Dermis lymphatic vessel endothelial cell (primary cell): Measurements from ENCODE around the gene RPS15A. TPM values are rescaled to one million over a fixed set of nuclear protein-coding genes. Genes with fewer than 3 reads are reported as not detected.

Source experiments
- total RNA-seq: library from RNA; depleted of rRNA; stranded (reverse); fragments of >200 nt; gene quantifications from 2 replicates; pipeline ENCODE4 v1.2.1, GENCODE V29; 2014

RPS15A gene
- total RNA-seq, result 2,183 and 2,490 TPM in 2 replicates

DNA sequence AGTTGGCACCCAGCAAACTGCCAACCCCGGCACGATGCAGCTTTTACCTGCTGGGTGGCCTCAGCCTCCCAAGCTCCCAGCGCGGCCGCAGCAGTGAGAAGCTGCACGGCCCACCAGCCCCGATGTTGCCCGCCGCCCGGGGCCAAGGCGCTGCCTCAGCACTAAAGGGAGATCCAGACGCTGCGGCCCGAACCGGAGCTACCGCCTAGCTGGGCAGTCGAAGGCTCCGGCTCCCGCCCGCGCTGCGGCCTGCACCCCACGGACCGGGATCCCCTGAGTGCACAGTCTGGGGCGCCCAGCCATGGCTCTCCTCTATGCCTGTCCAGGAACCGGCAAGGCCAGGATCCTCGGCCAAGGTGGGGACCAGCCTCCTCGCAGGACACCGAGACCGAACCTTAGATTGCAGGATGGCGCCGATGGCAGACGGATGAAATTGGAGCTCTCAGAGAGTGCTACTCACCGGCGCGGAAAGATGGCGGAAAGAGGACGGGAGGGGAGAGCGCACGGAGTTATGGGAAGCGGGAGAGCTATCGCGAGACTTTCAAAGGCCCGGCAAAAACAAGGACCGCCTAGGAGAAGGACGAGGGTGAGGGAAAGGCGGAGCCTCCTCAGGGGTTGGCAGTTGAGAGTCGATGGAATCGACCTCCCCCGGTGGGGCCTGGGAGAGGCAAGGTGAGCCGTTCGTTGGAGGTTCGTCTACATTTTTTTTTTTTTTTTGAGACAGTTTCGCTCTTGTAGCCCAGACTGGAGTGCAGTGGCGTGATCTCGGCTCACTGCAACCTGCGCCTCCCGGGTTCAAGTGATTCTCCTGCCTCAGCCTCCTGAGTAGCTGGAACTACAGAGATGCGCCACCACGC is at the start of gene RPS15A:
Gene RPS15A (minus strand): TSS at position 485 of the 857 bp plus-strand sequence. CDS start 1,221 bp downstream, outside the sequence.

DNA sequence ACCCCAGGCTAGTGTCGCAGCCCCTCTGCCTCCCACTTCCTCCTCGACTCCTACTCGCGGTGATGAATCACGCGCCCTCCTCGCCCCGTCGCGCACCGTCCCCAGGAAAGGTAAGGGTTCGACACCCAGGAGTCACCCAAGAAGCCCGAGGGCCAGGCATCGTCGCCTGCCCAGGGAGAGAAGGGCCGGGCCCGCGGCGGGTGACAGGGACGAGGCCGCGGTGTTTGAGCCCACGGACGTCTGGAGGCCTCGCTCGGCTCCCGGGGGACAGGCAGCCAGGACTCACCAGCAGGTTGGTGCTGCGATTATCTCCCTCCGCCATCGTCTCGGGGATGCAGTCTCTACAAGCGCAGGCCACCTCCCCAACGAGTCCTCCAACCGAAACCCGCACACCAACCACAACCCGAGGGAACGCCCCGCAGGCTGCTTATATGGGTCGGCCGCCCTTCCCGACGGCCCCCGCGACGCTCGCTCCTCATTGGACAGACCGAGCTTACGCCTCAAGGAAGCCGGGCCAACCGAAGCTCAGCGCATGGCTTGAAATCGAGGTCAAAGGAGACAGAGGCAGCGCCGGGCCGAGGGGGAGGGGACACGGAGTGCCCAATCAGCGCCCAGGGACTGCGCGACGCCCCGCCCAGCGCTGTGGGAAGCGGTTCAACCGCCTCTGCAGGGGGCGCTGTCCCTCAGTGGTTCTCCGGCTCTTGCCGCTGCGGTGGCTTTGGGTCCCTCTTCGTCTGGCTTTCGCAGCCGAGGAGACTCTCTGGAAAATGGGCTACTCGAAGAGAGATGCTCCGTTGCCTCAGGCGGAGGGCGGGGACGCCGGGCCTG is 11.2 kb upstream of the RPS15A start, which contains the start of gene ARL6IP1:
Gene ARL6IP1 (minus strand): TSS at position 405 of the 828 bp plus-strand sequence. CDS start 83 bp downstream, at position 322.

Other genes starting within 250 kb of the RPS15A start
- 110 and 118 TPM in 2 replicates for gene NOMO2, start 228.2 kb downstream of the RPS15A start, total RNA-seq
- 715 and 1,315 TPM in 2 replicates for gene ARL6IP1, start 11.2 kb upstream of the RPS15A start, total RNA-seq
- 47.0 and 55.3 TPM in 2 replicates for gene SMG1, start 136.1 kb upstream of the RPS15A start, total RNA-seq
- gene TMC7, start 193.6 kb upstream of the RPS15A start, total RNA-seq, result 3.4 and 3.7 TPM in 2 replicates